ENCODE measurements around the gene DHRS7C. TPM values are rescaled to one million over a fixed set of nuclear protein-coding genes. Genes with fewer than 3 reads are reported as not detected.

Gene DHRS7C
- polyA plus RNA-seq, 1 donor (not counting 4 experiments of a cell fraction or from before 2014, with no cell fraction given), result not detected

GRCh38 chr17:9776911-9777310 is 14.5 kb downstream of the DHRS7C start:
- no peak overlapping the region for H3K4me3 ChIP-seq (ENCODE audit: control insufficient read depth in 2 of 3, extremely low read depth in 1 of 3, insufficient read depth in 2 of 3, low read depth in 1 of 3, low read length in 3 of 3)
- TF ChIP-seq EZH2 (IDR thresholded peaks at IDR 0.05; ENCODE audit: low read length), result no peak
- TF ChIP-seq CTCF (optimal IDR thresholded peaks at IDR 0.05 in 1 of 3, IDR thresholded peaks at IDR 0.05 in 1 of 3, conservative IDR thresholded peaks at IDR 0.05 in 1 of 3; ENCODE audit: extremely low read depth in 1 of 3, insufficient read depth in 2 of 3, low read length in 3 of 3), result no peak
- H3K9me3 ChIP-seq (ENCODE audit: control insufficient read depth, low read depth, low read length), result no peaks in the 10 kb centered on the region
- FAIRE-seq (no peak), DNase-seq (ENCODE audit: low read depth, low spot score) (no peak)
- no peaks in the 10 kb centered on the region for H3K9me1 ChIP-seq (ENCODE audit: control insufficient read depth, extremely low read depth, insufficient read depth, low read length)
- H4K20me1 ChIP-seq (ENCODE audit: control insufficient read depth, extremely low read depth, insufficient read depth, low read length), result no peaks in the 10 kb centered on the region
- H3K27me3 ChIP-seq (ENCODE audit: control insufficient read depth, extremely low read depth, insufficient read depth, low read length), result no peaks in the 10 kb centered on the region
- H3K4me2 ChIP-seq (ENCODE audit: control insufficient read depth, extremely low read depth, insufficient read depth, low read depth, low read length), result no peak overlapping the region
- dilution Hi-C loops (cut with MboI; ENCODE audit: extremely low pct_ligation_motif_present, low sequenced_read_pairs), result no loop called here
- H3K36me3 ChIP-seq (ENCODE audit: control insufficient read depth in 2 of 2, extremely low read depth in 1 of 2, insufficient read depth in 2 of 2, low read length in 2 of 2), result no peaks in the 10 kb centered on the region
- H3K27ac ChIP-seq (ENCODE audit: control insufficient read depth, insufficient read depth, low read length), result no peak overlapping the region
- no peak overlapping the region for H2AFZ ChIP-seq (ENCODE audit: control insufficient read depth, low read length)
- no peaks in the 10 kb centered on the region for H3K4me1 ChIP-seq (ENCODE audit: control insufficient read depth, extremely low read depth, insufficient read depth, low read length)
- H3K9ac ChIP-seq (ENCODE audit: control insufficient read depth, extremely low read depth, insufficient read depth, low read length), result no peak overlapping the region
- H3K79me2 ChIP-seq (ENCODE audit: control insufficient read depth, insufficient read depth, low read length), result no peaks in the 10 kb centered on the region

- H3K4me2 ChIP-seq (ENCODE audit: control insufficient read depth, extremely low read depth, insufficient read depth, low read depth, low read length), result no peak overlapping the region
- no peaks in the 10 kb centered on the region for H3K79me2 ChIP-seq (ENCODE audit: control insufficient read depth, insufficient read depth, low read length)
- no peak overlapping the region for H3K9ac ChIP-seq (ENCODE audit: control insufficient read depth, extremely low read depth, insufficient read depth, low read length)
- no peak overlapping the region for H3K27ac ChIP-seq (ENCODE audit: control insufficient read depth, insufficient read depth, low read length)
- H2AFZ ChIP-seq (ENCODE audit: control insufficient read depth, low read length), result no peak overlapping the region
- H3K9me3 ChIP-seq (ENCODE audit: control insufficient read depth, low read depth, low read length), result no peaks in the 10 kb centered on the region
- TF ChIP-seq CTCF (optimal IDR thresholded peaks at IDR 0.05 in 1 of 3, IDR thresholded peaks at IDR 0.05 in 1 of 3, conservative IDR thresholded peaks at IDR 0.05 in 1 of 3; ENCODE audit: extremely low read depth in 1 of 3, insufficient read depth in 2 of 3, low read length in 3 of 3) (no peak), EZH2 (IDR thresholded peaks at IDR 0.05; ENCODE audit: low read length) (no peak)
- H3K27me3 ChIP-seq (ENCODE audit: control insufficient read depth, extremely low read depth, insufficient read depth, low read length), result no peaks in the 10 kb centered on the region
- no peaks in the 10 kb centered on the region for H3K9me1 ChIP-seq (ENCODE audit: control insufficient read depth, extremely low read depth, insufficient read depth, low read length)
- H3K36me3 ChIP-seq (ENCODE audit: control insufficient read depth in 2 of 2, extremely low read depth in 1 of 2, insufficient read depth in 2 of 2, low read length in 2 of 2), result no peaks in the 10 kb centered on the region
- dilution Hi-C loops (cut with MboI; ENCODE audit: extremely low pct_ligation_motif_present, low sequenced_read_pairs), result no loop called here
- DNase-seq (ENCODE audit: low read depth, low spot score) (no peak), FAIRE-seq (no peak)
- no peak overlapping the region for H3K4me3 ChIP-seq (ENCODE audit: control insufficient read depth in 2 of 3, extremely low read depth in 1 of 3, insufficient read depth in 2 of 3, low read depth in 1 of 3, low read length in 3 of 3)
- H3K4me1 ChIP-seq (ENCODE audit: control insufficient read depth, extremely low read depth, insufficient read depth, low read length), result no peaks in the 10 kb centered on the region
- H4K20me1 ChIP-seq (ENCODE audit: control insufficient read depth, extremely low read depth, insufficient read depth, low read length), result no peaks in the 10 kb centered on the region
These were observed 18.7 kb downstream of the DHRS7C start for GRCh38 chr17:9772658-9773057.
